DMS114 treated with DMSO at 0.1 percent for 48 hours (cell line): ENCODE measurements around the gene TAF8.
"Not testable (repeated sequence)": the region's sequence is repeated elsewhere in the genome, so short reads cannot be mapped to it uniquely, and the experiment has no call there.

Source experiments
- DNase-seq: peaks from one replicate; lab custom pipeline; 2025; ENCODE audit not compliant: unreplicated experiment; lab: John Stamatoyannopoulos, UW

Gene TAF8

DNA sequence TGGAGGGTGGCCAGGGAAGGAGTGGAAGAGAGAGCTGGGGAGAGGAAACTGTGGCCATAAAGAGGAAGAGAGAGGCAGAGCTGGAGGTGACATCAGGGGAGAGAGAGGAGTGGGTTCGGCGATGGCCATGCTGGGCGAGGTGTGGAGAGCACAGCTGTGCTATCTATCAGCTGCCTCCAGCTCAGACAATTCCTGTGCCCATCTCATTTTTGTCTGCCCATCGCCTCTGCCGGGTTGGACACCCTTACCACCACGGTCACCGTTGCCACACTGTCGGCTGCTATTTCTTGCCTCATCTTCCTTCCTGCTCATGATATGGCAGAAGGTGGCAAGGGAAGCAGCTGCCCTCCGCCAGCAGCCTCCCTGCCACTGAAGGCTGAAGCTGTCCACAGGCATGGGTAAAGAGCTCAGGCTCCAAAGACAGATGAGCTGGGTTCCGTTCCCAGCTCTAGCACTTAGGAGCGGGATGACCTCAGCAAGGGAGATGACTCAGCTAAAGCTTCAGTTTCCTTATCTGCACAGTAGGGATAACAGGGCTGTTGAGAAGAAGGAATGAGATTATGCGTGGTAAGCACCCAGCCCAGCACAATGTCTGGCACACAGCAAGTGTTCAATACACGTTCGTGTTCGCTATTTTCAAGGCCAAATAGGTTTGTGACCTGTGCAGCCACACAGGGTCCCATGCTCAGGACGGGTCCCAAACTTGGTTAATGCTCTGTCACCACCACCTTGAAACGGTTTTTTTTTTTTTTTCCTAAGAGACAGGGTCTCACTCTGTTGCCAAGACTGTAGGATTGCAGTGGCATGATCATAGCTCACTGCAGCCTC, 21.9 kb upstream of the TAF8 start:
- DNase-seq = no peak

DNA sequence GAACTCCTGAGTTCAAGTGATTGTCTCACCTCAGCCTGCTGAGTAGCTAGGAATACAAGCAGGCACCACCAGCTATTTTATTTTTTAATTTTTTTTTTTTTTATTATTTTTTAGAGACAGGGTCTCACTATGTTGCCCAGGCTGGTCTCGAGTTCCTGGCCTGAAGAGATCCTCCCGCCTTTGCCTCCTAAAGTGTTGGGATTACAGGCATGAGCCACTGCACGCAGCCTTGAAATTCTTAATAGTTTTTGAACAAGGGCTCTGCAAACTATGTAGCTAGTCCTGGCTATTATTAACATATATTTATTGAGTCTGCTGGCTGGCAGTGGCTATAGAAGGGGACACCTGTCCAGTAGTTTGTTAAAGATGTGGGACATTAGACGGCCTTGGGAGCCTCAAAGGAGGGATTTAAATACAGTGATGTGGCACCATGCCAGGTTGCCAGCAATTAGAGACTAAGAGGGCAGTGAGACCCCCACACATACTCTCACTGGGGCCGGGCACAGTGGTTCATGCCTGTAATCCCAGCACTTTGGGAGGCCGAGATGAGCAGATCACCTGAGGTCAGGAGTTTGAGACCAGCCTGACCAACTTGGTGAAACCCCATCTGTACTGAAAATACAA, 21.1 kb upstream of the TAF8 start:
- DNase-seq = no peak

DNA sequence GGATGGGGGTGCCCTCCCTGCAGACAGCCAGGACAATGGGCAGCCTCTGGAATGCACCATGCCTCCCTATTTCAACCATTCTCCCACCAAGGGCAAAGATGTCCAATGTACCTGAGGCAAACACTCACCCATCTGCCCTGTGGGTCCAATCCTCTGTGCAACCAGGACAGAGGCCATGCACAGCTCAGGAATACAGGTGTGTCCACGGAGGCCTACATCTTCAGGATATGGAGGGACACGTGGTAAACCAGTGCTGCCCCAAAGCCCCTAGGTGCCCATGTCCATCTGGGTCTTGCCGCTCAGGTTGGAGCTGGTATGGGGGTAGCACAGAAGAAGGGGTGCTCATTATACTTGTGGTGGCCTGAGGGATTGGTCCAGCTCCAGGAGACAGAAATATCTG, 20.4 kb upstream of the TAF8 start:
- DNase-seq = no peak

DNA sequence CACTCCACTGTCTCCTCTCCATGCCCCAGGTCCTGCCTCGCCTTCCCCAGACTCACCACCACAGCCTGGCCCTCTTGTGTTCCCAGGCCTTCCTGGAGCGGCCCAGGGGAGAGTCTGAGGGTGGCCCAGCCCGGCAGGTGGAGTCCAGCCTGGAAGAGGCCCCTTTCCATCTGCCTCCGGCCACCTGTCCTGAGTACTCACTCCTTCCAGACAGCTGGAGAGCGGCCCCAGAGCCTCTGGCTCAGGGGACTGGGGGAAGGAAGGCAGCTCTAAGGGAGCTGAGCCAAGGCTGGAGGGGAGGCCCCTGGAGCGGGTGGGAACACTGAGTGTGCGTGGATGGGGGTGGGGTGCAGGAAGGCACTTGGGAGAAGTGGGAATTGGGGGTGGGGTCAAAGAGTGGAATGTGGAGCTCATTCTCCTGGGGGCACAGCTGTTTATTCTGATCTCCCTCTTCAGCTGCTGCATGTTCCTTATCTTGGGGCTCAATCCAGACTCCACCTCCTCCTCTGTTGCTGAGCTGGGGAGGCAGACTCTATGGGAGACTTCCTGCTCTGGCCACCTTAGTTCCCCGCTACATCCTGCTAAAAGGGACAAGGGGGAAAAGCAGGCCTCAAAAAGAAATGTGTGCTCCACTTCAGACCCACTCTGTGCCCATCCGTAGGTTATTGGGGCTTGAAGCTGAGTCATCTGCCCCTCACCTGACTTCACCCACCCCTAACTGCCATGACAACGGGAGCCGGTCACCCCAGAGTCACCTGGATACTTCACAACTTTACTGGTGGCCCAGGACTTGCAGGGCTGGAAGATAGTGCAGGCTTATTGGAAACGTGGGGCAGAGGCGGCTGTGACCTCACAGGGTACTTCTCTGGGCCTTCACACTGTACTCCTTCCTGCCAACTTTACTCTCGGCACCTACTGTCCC, 19.5 kb upstream of the TAF8 start:
- no peak for DNase-seq

DNA sequence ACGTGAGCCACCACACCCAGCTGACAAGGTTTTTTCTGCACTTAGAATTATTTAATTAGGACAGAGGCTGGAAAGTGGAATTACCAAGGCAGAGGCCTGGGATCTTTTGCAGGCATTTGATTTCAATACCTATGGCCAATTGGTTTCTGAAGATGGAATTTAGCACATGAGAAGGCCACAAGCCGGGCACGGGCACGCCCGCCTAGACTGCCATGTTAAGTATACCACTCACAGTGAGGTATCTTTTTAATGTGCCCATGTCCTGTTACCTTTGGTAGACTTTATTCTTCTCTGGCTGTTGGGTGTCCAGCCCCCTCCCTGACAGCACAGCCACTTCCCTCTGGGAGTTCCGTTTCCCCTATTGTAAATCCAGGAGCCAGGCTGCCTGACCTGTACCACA, 18.0 kb upstream of the TAF8 start:
- DNase-seq = no peak

DNA sequence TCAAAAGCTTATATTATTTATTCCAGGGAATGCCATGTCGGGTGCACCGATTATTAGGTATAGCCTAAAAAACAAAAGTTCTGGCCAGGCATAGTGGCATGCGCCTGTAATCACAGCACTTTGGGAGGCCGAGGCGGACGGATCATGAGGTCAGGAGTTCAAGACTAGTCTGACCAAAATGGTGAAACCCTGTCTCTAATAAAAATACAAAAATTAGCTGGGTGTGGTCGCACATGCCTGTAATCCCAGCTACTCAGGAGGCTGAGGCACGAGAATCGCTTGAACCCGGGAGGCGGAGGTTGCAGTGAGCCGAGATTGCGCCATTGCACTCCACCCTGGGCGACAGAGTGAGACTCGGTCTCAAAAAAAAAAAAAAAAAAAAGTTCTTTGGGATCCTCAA, 12.7 kb upstream of the TAF8 start:
- not testable (repeated sequence) for DNase-seq

DNA sequence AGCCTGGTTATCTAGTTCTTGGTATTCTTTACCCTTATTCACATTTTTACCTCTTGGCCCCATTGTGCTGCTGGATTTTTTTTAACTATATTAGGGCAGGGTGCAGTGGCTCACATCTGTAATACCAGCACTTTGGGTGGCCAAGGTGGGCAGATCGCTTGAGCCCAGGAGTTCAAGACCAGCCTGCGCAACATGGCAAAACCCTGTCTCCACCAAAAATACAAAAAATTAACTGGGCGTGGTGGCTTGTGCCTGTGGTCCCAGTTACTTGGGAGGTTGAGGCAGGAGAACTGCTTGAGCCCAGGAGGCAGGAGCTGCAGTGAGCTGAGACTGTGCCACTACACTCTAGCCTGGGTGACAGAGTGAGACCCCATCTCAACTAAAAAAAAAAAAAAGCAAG, 12.2 kb upstream of the TAF8 start:
- DNase-seq = no peak

DNA sequence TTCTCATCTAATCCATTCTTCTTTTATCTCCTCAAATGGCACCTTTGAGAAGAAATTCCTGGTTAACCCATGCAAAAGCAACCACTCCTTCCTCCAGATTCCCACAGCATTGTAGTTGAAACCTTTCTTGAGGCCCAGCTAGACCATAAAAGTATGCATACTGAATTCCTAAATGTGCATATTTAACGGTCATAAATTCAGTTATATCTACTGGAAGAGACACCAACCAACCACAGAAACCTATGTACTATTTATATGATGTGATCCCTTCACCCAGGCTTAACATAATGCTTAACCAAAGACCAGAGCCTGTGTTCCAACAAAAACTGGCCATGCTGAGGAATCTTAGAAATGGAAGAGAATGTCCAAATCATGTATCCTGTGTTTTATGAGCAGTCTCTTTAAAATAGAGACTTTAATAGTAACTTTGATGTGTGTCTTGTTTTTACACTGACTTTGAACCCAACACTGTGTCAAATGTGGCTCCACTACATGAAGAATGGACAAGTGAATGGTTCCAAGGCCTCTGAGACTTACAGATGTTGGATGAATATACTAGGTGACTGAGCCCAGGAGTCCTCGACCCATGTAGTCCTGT, 11.4 kb upstream of the TAF8 start:
- DNase-seq = no peak

DNA sequence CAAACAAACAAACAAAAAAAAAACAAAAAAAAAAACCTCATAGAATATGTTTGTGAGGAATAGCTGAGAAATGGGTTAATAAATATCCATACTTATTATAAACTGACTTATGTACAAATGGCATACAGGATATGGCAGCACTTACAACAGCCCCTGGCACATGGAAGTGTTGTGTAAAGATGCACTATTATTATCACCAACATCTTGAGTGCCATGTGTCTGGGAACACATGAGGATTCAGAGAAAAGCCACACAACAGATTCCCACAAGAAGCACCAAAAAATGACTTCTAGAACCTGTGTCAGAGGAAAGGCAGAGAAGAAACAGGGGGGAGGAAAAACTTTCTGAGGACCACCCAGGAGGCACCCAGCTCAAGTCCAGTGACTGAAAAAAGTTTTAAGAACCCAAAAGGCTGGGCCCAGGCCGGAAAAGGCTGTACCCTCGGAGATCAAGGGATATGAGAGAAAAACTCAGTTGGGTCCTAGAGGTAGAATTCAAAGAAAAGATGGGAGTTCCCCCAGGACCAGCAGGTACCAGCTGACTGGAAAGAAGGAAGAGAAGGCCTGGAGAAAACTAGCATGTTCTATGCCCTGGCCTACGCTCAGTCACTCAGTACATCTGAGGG, 9.4 kb upstream of the TAF8 start:
- no peak for DNase-seq

DNA sequence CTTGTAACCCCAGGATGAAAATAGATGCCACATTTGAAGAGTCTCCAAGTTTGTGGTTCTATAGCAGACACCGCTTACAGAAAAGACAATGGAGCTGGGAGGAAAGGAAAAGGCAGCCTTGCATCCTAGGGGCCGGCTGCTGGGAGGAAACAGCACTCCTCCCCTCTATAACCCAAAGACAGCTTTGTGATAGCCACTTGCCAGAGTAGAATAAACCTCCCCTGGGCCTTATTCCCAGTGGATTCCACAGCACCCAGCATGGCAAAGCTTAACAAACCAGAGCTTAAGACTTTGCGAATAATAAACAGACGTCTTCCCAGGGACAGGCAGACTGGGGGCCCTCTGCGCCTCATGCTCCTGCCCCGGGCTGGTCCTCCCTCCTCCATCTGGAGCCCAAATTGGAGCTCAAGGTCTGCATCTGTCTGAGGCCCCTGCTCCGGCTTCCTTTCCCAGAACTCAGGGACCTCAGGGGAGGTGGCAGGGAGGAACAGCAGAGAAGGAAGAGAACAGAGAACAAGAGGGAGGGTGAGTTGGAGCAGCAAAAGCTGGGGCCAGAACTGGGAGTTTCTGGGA, 8.8 kb upstream of the TAF8 start:
- no peak for DNase-seq

DNA sequence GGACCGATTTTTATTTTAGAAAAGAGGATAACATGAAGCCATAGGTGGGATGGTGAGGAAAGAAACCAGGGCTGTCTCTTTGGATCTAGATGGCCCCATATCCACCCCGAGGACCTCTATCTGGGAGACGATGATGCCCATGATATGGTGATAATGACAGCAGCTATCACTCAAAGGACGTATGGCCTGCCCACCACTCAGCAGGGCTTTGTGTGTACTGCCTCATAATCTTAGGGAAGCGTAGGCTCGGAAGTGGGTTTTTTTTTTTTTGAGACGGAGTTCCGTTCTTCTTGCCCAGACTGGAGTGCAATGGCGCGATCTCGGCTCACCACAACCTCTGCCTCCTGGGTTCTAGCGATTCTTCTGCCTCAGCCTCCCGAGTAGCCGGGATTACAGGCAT, 8.2 kb upstream of the TAF8 start:
- DNase-seq = no peak

DNA sequence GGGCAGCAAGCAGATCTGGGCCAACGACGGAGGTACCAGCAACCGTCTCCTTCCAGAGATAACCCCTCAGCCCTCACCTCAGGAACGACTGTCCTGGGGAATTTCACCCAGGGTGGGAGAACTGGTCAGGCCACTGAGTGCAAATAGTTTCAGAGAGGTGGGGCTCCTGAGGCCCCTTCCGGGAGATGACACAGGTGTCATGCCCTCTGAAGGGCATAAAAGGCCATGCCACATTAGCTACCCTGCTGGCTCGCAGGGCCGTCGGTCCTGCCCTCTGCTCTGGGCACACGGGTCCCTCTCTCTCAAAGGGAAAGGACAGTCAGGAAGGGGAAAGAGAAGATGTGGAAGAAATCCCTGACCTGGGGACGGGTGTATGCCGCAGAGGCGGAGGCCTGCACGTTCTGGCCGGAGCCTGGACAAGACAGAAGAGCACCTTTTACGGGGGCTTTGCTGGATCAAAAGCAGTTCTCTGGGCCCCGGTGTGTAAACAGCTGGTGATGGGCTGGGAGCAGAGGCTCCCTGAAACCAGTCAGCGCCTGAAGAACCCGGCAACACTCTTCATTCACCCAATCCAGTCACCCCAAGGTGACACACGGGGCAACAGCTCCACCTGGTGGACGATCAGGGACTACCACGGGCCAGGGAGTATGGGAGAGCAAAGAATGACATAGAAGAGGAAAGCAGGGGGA, 6.4 kb upstream of the TAF8 start:
- peak; percentile 91 for DNase-seq

DNA sequence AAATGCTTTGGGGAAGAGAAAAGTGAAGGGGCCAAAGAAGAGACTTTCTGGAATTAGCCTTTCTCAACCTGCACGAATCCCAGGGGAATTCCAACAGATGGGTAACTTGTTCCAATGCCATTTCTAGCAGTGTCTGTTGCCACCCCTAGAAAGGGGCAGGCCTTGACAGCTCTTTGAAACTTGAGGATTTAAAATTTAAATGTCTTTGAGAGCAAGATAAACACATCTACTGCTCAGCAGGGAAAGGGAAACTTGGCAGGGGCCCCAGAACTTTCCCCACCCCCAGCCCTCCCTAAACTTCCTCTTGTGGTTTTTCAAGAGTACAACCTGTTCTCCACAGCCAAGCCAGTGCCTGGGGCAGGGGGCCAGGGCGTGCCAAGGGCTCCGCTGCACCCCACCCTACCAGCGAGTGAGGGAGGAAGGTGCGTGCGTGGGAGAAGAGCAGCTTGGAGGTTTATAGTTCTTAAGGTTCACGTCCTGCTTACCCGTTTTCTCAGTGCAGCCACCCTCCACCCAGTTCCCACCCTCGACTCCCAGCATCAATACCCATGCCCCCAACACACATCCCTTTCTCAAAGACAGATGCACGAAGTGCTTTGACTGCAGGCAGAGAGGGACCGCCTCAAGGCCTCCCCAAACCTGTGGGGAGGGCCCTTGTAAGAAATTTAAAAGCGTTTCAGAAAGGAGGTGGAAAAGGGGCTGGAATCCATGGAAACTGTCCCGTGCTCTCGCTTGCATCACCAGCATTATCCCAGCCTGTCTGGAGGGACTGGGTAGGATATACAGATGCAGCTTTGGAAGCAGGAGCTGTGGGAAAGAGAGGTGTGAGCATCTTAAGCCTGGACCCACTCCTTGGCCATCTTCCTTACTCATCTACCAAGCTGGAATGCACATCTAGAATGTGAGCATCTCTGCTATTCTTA, 4.5 kb upstream of the TAF8 start:
- DNase-seq = no peak

DNA sequence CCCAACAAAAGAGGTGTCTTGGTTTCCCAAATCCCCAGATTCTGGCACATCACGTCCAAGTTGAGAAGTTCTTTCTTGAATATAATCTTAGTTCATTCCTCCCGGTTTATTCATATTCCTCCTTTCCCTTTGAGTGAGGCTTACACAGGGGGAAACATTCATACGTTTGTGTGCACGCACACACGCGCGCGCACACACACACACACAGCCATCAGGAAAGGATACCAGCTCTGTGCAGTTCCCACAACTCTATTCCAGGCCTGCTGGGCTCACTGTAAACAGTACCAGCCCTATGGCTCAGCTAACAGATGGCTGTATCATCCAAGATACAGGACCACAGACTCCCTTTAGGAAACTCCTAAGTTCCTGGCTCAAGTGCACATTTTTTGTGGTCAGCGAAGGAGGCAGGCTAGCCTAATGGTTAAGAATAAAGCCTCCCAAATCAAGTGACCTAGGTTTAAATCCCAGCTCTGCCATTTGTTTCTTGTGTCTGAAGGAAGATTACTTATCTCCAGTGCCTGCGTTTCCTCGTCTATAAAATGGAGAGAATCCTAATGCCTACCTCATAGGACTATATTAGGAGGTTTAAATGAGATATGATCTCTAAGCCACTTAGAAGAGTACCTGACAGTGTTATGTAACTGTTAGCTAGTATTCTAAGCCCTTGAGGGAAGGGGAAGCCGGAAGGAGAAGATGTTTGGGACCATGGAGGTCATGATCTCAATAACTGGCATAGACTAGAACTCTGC, 3.7 kb upstream of the TAF8 start:
- DNase-seq = no peak

DNA sequence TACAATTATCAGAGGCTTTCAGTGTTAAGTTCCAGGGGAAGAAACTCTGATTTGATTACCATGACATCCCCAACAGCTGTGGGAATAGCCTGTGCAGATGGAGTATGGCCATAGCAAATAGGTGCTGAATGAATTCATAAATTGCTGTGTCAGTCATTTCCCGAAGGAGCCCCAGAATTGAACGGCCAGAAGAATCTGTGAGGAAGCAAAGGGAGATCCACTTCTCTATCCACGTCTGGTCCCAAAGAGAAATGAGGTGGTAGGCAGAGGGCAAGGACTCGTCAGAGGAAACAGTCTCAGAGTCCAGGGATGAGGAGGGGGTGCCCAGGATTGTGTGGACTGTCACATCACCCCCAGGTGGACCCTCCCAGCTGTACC, 3.1 kb upstream of the TAF8 start:
- no peak for DNase-seq

DNA sequence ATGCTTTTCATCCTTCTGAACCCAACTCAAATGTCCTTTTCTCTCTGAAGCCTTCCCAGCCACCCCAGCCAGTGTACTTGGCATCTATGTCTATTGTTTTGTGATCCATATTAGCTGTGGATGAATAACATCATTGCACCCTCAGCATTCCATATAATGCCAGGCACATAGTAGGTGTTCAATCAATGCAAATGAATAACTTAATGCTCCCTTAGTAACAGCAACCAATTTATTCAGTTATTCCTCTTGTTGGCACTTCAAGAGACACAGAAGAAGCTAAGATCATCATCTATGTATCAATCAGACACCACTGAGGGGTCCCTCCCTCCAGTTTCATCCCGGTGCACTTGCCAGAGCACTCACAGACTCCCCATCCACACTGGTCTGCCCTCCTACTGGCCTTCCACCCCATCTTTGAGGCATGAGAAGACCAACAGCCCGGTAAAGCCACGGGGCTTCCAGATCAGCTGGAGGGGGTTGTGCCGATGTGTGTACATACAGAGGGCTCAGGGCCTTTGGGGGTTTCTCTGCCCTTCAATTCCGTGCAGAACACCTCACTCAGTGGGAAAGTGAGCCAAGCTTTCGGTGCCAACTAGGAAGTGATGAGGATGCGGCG, 2.4 kb upstream of the TAF8 start:
- DNase-seq = no peak

DNA sequence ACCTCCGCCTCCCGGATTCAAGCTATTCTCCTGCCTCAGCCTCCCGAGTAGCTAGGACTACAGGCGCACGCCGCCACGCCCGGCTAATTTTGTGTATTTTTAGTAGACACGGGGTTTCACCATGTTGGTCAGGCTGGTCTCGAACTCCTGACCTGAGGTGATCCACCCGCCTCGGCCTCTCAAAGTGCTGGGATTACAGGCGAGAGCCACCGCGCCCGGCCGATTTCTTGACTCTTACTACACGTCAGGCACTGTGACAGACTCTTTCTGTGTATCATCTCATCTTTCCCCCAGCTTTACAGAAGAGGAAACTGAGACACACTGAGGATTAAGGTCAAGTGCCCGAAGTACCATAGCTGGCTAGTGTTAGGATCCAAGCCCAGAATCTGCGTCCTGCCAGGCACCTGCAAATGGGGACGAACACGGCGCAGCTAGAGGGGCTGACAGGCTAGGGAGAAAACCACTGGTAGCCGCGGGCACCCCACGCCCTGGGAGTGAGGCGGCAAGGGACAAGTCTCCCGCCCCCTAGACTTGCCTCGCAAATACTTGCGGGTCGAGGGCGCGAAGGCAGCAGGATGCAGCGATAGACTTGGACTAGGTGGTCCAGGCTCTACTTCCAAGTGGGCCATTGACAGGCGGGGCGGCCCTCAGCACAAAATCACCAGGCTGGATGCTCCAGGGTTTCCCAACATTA, 1.1 kb upstream of the TAF8 start:
- no peak for DNase-seq
